Measurements from ENCODE around the gene FSTL4. TPM values are rescaled to one million over a fixed set of nuclear protein-coding genes. Genes with fewer than 3 reads are reported as not detected.

FSTL4 gene
- total RNA-seq, 2 donors from 2014 or later, result 4.4 to 5.5 TPM

- TF ChIP-seq, protein P1, sequence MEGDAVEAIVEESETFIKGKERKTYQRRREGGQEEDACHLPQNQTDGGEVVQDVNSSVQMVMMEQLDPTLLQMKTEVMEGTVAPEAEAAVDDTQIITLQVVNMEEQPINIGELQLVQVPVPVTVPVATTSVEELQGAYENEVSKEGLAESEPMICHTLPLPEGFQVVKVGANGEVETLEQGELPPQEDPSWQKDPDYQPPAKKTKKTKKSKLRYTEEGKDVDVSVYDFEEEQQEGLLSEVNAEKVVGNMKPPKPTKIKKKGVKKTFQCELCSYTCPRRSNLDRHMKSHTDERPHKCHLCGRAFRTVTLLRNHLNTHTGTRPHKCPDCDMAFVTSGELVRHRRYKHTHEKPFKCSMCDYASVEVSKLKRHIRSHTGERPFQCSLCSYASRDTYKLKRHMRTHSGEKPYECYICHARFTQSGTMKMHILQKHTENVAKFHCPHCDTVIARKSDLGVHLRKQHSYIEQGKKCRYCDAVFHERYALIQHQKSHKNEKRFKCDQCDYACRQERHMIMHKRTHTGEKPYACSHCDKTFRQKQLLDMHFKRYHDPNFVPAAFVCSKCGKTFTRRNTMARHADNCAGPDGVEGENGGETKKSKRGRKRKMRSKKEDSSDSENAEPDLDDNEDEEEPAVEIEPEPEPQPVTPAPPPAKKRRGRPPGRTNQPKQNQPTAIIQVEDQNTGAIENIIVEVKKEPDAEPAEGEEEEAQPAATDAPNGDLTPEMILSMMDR (conservative IDR thresholded peaks at IDR 0.05), result no peak
- H3K9me3 ChIP-seq (ENCODE audit: control insufficient read depth, low read length), result no peaks in the 10 kb centered on the region
- Mint-ChIP-seq H3K9me3 (no peaks in the 10 kb centered on the region), H3K4me3 (no peak overlapping the region), H3K4me1 (no peaks in the 10 kb centered on the region), H3K36me3 (ENCODE audit: low read depth) (no peaks in the 10 kb centered on the region), H3K27ac (no peak overlapping the region), H3K27me3 (ENCODE audit: insufficient read depth) (no peaks in the 10 kb centered on the region)
- peak; percentile 35 for DNase-seq
- H3K4me1 ChIP-seq (ENCODE audit: control insufficient read depth, insufficient read depth, low read length), result no peaks in the 10 kb centered on the region
- no peak overlapping the region for H3K27ac ChIP-seq (ENCODE audit: low read depth, low read length)
- H3K27me3 ChIP-seq (ENCODE audit: control insufficient read depth, insufficient read depth, low read length, poor library complexity, severe bottlenecking), result no peaks in the 10 kb centered on the region
- H3K36me3 ChIP-seq (ENCODE audit: control insufficient read depth, insufficient read depth, low read length), result no peaks in the 10 kb centered on the region
- H3K4me3 ChIP-seq (ENCODE audit: low read length), result no peak overlapping the region
- WGBS, 2 experiments (ENCODE audit: insufficient coverage in 1 of 2, insufficient read length in 1 of 2), result 90 to 91% methylated on average over 7 to 8 of the region's 8 CpGs
- H3K9ac ChIP-seq (ENCODE audit: extremely low read depth, low read length, poor library complexity, severe bottlenecking), result no peak overlapping the region
Observed at GRCh38 chr5:133229931-133230664, 382.2 kb downstream of the FSTL4 start.

GRCh38 chr5:133228316-133228715, 384.0 kb downstream of the FSTL4 start:
- WGBS, 2 experiments (ENCODE audit: insufficient coverage in 1 of 2, insufficient read length in 1 of 2), result 88 to 100% methylated on average over 1 of the region's 1 CpG
- Mint-ChIP-seq H3K27me3 (ENCODE audit: insufficient read depth) (no peaks in the 10 kb centered on the region), H3K27ac (no peak overlapping the region), H3K9me3 (no peaks in the 10 kb centered on the region), H3K4me3 (no peak overlapping the region), H3K36me3 (ENCODE audit: low read depth) (no peaks in the 10 kb centered on the region), H3K4me1 (no peaks in the 10 kb centered on the region)
- no peak for DNase-seq
- no peak overlapping the region for H3K27ac ChIP-seq (ENCODE audit: low read depth, low read length)
- H3K36me3 ChIP-seq (ENCODE audit: control insufficient read depth, insufficient read depth, low read length), result no peaks in the 10 kb centered on the region
- H3K4me1 ChIP-seq (ENCODE audit: control insufficient read depth, insufficient read depth, low read length), result no peaks in the 10 kb centered on the region
- H3K9me3 ChIP-seq (ENCODE audit: control insufficient read depth, low read length), result no peaks in the 10 kb centered on the region
- H3K27me3 ChIP-seq (ENCODE audit: control insufficient read depth, insufficient read depth, low read length, poor library complexity, severe bottlenecking), result no peaks in the 10 kb centered on the region
- no peak overlapping the region for H3K9ac ChIP-seq (ENCODE audit: extremely low read depth, low read length, poor library complexity, severe bottlenecking)
- TF ChIP-seq, protein P1 (conservative IDR thresholded peaks at IDR 0.05), result no peak
- no peak overlapping the region for H3K4me3 ChIP-seq (ENCODE audit: low read length)

- Mint-ChIP-seq H3K9me3 (no peaks in the 10 kb centered on the region), H3K4me1 (peaks cover 3% of the 10 kb centered on the region), H3K36me3 (ENCODE audit: low read depth) (no peaks in the 10 kb centered on the region), H3K27me3 (ENCODE audit: insufficient read depth) (no peaks in the 10 kb centered on the region), H3K4me3 (no peak overlapping the region), H3K27ac (no peak overlapping the region)
- Histone ChIP-seq H3K4me1 (ENCODE audit: control insufficient read depth, insufficient read depth, low read length) (no peaks in the 10 kb centered on the region), H3K4me3 (ENCODE audit: low read length) (no peak overlapping the region), H3K9me3 (ENCODE audit: control insufficient read depth, low read length) (no peaks in the 10 kb centered on the region), H3K27me3 (ENCODE audit: control insufficient read depth, insufficient read depth, low read length, poor library complexity, severe bottlenecking) (no peaks in the 10 kb centered on the region), H3K36me3 (ENCODE audit: control insufficient read depth, insufficient read depth, low read length) (no peaks in the 10 kb centered on the region), H3K27ac (ENCODE audit: low read depth, low read length) (no peak overlapping the region), H3K9ac (ENCODE audit: extremely low read depth, low read length, poor library complexity, severe bottlenecking) (no peak overlapping the region)
- WGBS, 2 experiments (ENCODE audit: insufficient coverage in 1 of 2, insufficient read length in 1 of 2), result 81 to 93% methylated on average over 2 to 5 of the region's 6 CpGs
- TF ChIP-seq, protein P1 (conservative IDR thresholded peaks at IDR 0.05), result no peak
- no peak for DNase-seq
Observed at GRCh38 chr5:133227897-133228296, 384.4 kb downstream of the FSTL4 start.
